GM12865 (cell line): ENCODE measurements around the gene TNFRSF21.
"Not testable (repeated sequence)": the region's sequence is repeated elsewhere in the genome, so short reads cannot be mapped to it uniquely, and the experiment has no call there.

Experiments used
- DNase-seq: peaks from one replicate; pipeline ENCODE4 v3.0.0; 2010; ENCODE audit warnings: low read depth
- H3K4me3 ChIP-seq: 2 replicates; pipeline ENCODE4 v1.5.1; 2011; ENCODE audit warnings: mild to moderate bottlenecking, low read depth, low read length, control low read depth
- TF ChIP-seq, protein P1 (sequence below): IDR thresholded peaks from 2 replicates; pipeline ENCODE4 v1.5.1; 2011; ENCODE audit warnings: low read length, control low read depth, low read depth, inconsistent platforms; ENCODE audit not compliant: insufficient read depth; ENCODE audit errors: missing control alignments

The TNFRSF21 gene

GRCh38 chr6:47234266-47234933 is 75.3 kb downstream of the TNFRSF21 start:
- TF ChIP-seq, protein P1, sequence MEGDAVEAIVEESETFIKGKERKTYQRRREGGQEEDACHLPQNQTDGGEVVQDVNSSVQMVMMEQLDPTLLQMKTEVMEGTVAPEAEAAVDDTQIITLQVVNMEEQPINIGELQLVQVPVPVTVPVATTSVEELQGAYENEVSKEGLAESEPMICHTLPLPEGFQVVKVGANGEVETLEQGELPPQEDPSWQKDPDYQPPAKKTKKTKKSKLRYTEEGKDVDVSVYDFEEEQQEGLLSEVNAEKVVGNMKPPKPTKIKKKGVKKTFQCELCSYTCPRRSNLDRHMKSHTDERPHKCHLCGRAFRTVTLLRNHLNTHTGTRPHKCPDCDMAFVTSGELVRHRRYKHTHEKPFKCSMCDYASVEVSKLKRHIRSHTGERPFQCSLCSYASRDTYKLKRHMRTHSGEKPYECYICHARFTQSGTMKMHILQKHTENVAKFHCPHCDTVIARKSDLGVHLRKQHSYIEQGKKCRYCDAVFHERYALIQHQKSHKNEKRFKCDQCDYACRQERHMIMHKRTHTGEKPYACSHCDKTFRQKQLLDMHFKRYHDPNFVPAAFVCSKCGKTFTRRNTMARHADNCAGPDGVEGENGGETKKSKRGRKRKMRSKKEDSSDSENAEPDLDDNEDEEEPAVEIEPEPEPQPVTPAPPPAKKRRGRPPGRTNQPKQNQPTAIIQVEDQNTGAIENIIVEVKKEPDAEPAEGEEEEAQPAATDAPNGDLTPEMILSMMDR = no peak
- no peak overlapping the region for H3K4me3 ChIP-seq
- no peak for DNase-seq

DNA sequence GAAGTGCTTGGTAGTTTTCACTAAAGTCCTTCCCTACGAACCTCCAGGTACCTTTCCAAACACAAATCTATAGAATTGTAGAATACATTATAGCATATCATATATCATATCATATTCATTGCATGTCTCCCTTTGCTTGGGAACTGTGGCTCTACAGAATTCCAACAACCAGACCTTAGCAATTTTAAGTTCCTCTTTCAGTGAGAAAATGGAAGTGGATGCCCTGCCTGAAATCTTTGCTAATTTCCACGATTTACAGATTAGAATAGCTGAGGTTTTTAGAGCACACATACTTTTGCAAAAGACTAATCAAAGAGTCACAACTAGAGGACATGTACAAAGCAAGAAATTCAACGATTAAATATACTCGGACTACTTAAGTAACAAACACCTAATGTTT is 78.6 kb downstream of the TNFRSF21 start:
- TF ChIP-seq, protein P1 = no peak
- no peak overlapping the region for H3K4me3 ChIP-seq
- no peak for DNase-seq

DNA sequence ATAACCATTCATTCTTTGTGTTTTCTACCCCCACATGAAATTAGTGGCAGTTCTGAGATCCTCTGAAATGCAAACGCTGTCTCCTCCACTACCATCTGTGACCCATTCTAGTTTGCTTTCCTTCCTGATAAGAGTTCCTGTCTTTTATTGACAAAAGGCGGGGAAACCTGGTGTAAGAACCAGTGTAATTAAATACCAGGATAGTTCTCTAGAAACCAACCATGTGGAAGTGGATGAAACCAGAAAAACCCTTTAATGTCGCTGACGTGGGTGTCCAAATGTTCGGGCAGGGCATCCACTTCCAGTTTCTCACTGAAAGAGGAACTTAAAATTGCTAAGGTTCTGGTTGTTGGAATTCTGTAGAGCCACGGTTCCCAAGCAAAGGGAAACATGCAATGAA is 79.1 kb downstream of the TNFRSF21 start:
- DNase-seq = no peak
- H3K4me3 ChIP-seq = no peak overlapping the region
- TF ChIP-seq, protein P1 = no peak

GRCh38 chr6:47229255-47229654 is 80.5 kb downstream of the TNFRSF21 start:
- no peak overlapping the region for H3K4me3 ChIP-seq
- TF ChIP-seq, protein P1 = no peak
- DNase-seq = no peak

- not testable (repeated sequence) for DNase-seq, H3K4me3 ChIP-seq
These were observed 81.6 kb downstream of the TNFRSF21 start for GRCh38 chr6:47228093-47228492.

DNA sequence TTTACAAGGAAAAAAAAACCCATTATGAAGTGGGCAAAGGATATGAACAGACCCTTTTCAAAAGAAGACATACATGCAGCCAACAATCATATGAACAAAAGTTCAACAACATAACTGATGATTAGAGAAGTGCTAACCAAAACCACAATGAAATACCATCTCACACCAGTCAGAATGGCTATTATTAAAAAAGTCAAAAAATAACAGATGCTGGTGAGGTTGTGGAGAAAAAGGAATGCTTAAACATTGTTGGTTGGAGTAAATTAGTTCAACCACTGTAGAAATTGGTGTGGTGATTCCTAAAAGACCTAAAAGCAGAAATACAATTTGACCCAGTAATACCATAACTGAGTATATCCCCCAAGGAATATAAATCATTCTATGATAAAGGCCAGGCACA is 86.5 kb downstream of the TNFRSF21 start:
- DNase-seq = not testable (repeated sequence)

GRCh38 chr6:47221565-47221964 is 88.1 kb downstream of the TNFRSF21 start:
- TF ChIP-seq, protein P1 = no peak
- H3K4me3 ChIP-seq = no peak overlapping the region
- no peak for DNase-seq

More for the DNA sequence above, 86.5 kb downstream of the TNFRSF21 start:
- not testable (repeated sequence) for H3K4me3 ChIP-seq

GRCh38 chr6:47209632-47210031 is 100.1 kb downstream of the TNFRSF21 start:
- TF ChIP-seq, protein P1 = no peak
- no peak for DNase-seq

More at GRCh38 chr6:47209632-47210031, 100.1 kb downstream of the TNFRSF21 start:
- no peak overlapping the region for H3K4me3 ChIP-seq
